Measurements from ENCODE around the gene CUX1. TPM values are rescaled to one million over a fixed set of nuclear protein-coding genes. Genes with fewer than 3 reads are reported as not detected.

Gene CUX1
- total RNA-seq, 1 experiment from 2014 or later, result 53.5 TPM

DNA sequence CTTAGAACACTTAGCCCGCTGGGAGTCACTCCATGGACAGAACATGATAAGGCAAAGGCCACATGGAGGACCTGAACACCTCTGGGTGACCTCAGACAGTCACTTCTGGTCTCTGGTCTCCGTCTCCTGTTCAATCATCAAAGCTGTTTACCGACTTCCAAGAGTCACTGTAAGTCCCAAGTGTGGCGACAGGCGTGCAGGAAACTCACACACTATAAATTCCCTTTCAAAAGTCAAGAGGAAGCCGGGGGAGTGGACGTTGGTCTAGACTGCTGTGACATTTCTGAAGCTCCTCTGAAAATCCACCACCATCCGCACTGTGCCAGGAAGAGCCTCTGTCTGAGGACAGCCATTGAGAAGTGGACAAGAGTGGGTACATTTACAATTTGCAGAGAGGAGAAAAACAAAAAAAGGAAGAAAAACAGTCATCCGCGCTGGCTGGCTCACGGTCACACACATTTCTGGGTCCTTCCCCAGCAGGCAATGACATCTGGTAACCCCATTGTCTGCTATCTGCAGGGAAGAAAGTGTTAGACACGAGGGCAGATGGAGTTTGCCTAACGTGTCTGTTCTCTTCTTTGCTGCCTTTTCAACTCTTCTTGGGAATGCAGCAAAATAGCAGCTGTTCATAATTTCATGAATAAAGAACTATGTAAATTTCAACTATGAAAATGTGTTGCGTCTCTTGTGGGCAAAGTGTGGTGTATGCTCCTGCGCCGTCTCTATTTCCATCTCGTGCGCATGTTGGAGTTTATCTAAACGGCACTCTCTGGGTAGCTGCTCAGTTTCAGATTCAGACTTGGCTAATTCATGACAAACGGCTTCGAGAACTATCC lies 32.9 kb upstream of the CUX1 start:
- no peak for DNase-seq
- H3K4me1 ChIP-seq (ENCODE audit: insufficient read depth, low read length), result no peaks in the 10 kb centered on the region
- H3K27ac Mint-ChIP-seq, result no peak overlapping the region
- H3K4me1 Mint-ChIP-seq, result 0 out of 4 replicates have a peak, but pooled peaks cover 0 to 5% of the 10 kb centered on the region in 2 experiments
- H3K36me3 Mint-ChIP-seq (ENCODE audit: insufficient read depth in 1 of 3, low read depth in 3 of 3), result no peaks in the 10 kb centered on the region
- H2BK120ac ChIP-seq (ENCODE audit: low read depth, low read length, poor library complexity, severe bottlenecking), result no peak overlapping the region
- H2AFZ ChIP-seq (ENCODE audit: low read length), result no peak overlapping the region
- H2BK20ac ChIP-seq (ENCODE audit: low read depth, low read length, poor library complexity, severe bottlenecking), result no peak overlapping the region
- H3K4me2 ChIP-seq (ENCODE audit: insufficient read depth, insufficient read length, low read length), result no peak overlapping the region
- H2BK15ac ChIP-seq (ENCODE audit: low read depth, low read length), result no peak overlapping the region
- no CpG with 5 or more reads among the region's 21 CpGs for WGBS (ENCODE audit: extremely low coverage, insufficient read length, low lambda C conversion rate)
- H3K4ac ChIP-seq (ENCODE audit: low read depth, low read length), result no peak overlapping the region
- H3K23ac ChIP-seq (ENCODE audit: insufficient read length, low read depth, low read length), result no peak overlapping the region
- H4K5ac ChIP-seq (ENCODE audit: insufficient read length, low read depth, low read length), result no peak overlapping the region
- no peak overlapping the region for H2AK5ac ChIP-seq (ENCODE audit: insufficient read length, low read length)
- H4K8ac ChIP-seq (replicated peaks; ENCODE audit: insufficient read length, low read depth, low read length), result no peak overlapping the region
- no peak overlapping the region for H3K27ac ChIP-seq (ENCODE audit: insufficient read length, low read depth, low read length)
- H3K14ac ChIP-seq (ENCODE audit: insufficient read depth, low read length), result no peak overlapping the region
- H3K27me3 Mint-ChIP-seq (ENCODE audit: low read depth), result peaks cover 23% of the 10 kb centered on the region
- no peaks in the 10 kb centered on the region for H3K79me1 ChIP-seq (ENCODE audit: insufficient read depth, low read depth, low read length, poor library complexity, severe bottlenecking)
- H3K18ac ChIP-seq (ENCODE audit: insufficient read length, low read depth, low read length), result no peak overlapping the region
- TF ChIP-seq CTCF (conservative IDR thresholded peaks at IDR 0.05), result no peak
- H3K79me2 ChIP-seq (ENCODE audit: insufficient read depth, low read length), result no peaks in the 10 kb centered on the region
- no peak overlapping the region for H2BK12ac ChIP-seq (ENCODE audit: insufficient read length, low read depth, low read length)
- H3K9ac ChIP-seq (ENCODE audit: extremely low read depth, insufficient read length, low read length), result no peak overlapping the region
- H3K4me3 Mint-ChIP-seq, result no peak overlapping the region
- no peaks in the 10 kb centered on the region for H4K20me1 ChIP-seq (ENCODE audit: control insufficient read depth, insufficient read depth, insufficient read length)
- H3K9me3 ChIP-seq (ENCODE audit: control insufficient read depth, low read depth, low read length), result no peaks in the 10 kb centered on the region
- no peak overlapping the region for H3T11ph ChIP-seq (ENCODE audit: low read length)
- H3K56ac ChIP-seq (ENCODE audit: insufficient read length, low read depth, low read length), result no peak overlapping the region
- H3K23me2 ChIP-seq (ENCODE audit: insufficient read length, low read depth, low read length, poor library complexity, severe bottlenecking), result no peaks in the 10 kb centered on the region
- H3K27me3 ChIP-seq (ENCODE audit: insufficient read depth, low read length), result no peaks in the 10 kb centered on the region
- no peak overlapping the region for H4K91ac ChIP-seq (ENCODE audit: insufficient read length, low read depth, low read length)
- no peak overlapping the region for H2BK5ac ChIP-seq (ENCODE audit: insufficient read length, low read length)
- H3K9me3 Mint-ChIP-seq, result peaks cover 0 to 5% of the 10 kb centered on the region in 2 experiments; a peak in 2 of 5 replicates

All from H9 (cell line).